SKM-1 treated with dmso at 0.1 percent for 144 hours (cell line): Measurements from ENCODE around the gene ARHGEF12.

Source experiments
- DNase-seq: peaks from one replicate; lab custom pipeline; 2025; ENCODE audit not compliant: unreplicated experiment; lab: John Stamatoyannopoulos, UW

Gene ARHGEF12

GRCh38 chr11:120316880-120317688 is 19.1 kb upstream of the ARHGEF12 start:
- DNase-seq: no peak

DNA sequence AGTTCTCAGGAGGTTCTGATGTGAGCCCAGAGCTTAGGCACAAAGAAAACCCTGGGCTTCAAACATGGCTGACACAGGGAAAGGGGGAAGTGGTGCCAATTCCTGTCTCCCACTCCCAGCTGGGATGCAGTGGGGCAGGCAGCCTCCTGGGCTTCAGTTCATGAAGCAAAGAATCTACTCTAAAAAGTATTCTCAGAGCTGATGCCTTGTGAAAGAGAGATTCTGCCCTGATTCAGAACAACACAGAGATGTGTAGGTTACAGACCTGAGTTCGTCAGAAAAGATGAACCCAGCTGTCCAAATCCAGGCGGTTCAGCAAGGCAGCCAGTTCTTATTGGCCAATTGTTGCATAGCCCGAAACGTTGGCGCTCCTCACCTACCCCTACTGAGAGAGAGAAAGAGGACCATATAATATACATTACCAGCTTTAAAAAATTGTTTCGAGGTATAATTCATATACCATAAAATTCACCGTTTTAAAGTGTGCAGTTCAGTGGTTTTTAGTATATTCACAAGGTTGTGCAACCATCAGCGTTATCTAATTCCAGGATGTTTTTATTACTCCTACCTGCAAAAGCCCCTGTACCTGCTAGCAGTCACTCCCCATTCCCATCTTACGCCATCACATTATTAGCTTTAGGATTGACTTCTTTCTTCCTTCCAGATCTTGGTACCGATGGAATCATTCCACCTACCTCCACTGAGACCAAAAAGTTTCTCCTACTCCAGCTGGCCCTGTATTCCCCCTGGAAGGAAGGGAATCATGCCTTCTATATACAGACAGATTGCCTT is 18.3 kb upstream of the ARHGEF12 start:
- no peak for DNase-seq

DNA sequence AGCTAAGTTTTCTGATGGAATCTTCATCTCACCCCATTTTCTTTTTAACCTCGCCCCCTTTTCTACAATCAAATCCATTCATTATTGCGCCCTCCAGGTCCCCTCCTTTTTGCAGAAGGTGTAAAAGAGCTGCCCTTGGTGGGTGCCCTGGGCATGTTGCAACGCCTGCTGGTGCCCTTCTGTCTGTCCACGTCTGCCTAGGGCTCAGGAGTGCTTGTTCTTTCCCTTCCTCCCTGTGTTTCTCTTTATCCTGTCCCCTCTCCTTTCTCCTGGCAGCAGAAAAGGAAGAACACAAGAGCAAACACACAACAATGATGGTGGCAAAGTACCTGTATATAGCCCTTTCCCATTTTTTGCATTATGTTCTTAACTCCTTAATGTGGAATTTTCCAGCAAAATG is 17.3 kb upstream of the ARHGEF12 start:
- no peak for DNase-seq

GRCh38 chr11:120324932-120325810 is 11.0 kb upstream of the ARHGEF12 start, which contains the start of gene TLCD5:
TLCD5 (plus strand) TSS chr11:120325299; CDS start chr11:120327442, 2,143 bp downstream.
- no peak for DNase-seq

DNA sequence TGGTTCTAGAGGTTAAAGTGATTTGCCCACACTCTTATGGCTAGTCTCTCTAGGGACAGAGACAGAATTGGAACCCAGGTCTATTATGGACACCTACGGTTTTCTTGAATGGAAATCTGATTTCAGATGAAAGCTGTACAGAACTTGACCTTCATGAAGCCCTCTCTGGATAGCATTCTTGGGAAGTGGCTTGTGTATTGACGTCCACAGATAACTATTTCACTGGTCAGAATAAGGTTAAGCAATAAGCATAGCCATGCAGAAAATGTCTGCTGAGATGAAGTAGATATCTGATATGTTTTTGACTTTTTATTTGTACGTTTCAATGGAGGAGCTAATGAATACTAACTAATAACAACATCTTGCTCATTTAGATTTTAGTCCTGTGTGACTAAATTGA is 10.0 kb upstream of the ARHGEF12 start:
- DNase-seq: no peak

DNA sequence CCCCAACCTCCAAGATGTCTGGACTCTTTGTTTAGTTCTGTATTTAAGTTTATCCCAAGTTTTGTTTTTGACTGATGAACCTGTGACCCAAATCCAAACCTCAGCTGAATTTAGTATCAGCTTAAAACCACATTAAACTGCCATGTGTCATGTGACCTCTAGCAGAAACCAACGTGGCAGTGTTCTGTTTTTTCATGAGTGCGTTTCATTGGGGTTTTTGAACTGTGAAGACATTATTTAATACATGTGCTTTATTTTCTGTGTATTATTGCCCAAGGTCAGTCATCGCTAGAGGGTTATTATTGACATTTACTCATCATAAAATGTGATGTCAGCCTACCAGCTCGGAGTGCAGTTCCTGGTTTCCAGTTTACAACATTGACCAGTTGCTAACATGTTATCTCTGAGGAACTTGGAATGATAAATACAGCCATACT is 9.3 kb upstream of the ARHGEF12 start:
- DNase-seq: no peak

DNA sequence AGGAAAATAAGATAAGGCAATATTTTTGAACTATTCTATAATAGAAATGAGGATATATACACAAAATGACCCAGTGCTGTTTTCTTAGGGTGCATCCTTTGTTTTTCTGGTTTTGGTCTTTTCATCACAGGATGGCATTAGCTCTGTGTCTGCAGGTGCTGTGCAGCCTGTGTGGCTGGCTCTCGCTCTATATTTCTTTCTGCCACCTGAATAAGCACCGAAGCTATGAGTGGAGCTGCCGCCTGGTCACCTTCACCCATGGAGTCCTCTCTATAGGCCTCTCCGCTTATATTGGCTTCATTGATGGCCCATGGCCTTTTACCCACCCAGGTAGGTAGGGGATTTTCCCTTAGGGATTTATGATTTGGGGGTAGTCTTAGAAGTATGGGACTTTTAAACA is 8.9 kb upstream of the ARHGEF12 start:
- DNase-seq: no peak

DNA sequence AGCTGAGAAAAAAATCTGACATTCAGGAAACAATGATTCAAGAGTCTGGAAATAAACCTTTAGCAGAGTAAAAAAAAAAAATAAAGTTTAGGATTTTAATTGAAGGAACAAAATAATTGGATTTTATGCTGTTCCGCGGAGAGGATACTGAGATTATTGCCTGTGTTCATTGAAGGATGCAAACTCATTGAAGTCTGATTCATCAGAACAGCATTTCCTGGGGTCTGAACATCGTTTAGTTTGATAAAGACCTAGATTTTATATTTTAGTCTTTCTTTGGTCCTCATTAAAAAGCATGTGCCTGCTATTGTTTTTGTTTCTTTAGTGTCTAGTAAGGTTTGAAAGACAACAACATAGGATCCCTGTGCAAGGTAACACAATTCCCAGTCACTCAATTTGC is 6.7 kb upstream of the ARHGEF12 start:
- no peak for DNase-seq

DNA sequence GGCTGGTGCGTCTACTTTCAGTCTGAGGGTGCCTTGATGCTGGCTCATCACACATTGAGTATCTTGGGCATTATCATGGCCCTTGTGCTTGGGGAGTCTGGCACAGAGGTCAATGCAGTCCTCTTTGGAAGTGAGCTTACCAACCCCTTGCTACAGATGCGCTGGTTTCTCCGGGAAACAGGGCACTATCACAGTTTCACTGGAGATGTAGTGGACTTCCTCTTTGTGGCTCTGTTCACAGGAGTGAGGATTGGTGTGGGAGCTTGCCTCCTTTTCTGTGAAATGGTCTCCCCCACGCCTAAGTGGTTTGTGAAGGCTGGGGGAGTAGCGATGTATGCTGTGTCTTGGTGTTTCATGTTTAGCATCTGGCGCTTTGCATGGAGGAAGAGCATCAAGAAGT is 6.2 kb upstream of the ARHGEF12 start:
- no peak for DNase-seq

GRCh38 chr11:120331301-120331996 is 4.8 kb upstream of the ARHGEF12 start:
- no peak for DNase-seq

- DNase-seq: no peak
Measured at GRCh38 chr11:120332822-120333716, 3.1 kb upstream of the ARHGEF12 start.

DNA sequence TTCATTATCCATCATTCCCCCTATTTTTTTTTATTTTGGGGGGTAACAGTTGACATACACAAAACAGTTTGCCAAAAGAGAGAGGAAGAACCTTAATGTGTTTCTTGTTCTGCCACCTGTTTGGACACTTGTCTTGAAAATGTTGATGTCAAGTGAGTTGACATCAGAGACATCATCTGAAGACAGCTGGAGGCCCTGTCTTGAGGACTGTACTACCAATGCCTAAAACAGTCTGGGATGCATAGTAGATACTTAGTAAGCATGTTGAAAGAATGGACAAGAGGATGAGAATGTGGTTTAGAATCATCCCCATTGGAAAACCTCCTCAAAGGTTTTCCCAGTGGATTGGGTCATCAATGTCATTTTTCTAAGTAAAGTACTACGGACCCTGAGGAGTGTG is 2.4 kb upstream of the ARHGEF12 start:
- no peak for DNase-seq

GRCh38 chr11:120334332-120334731 is 1.9 kb upstream of the ARHGEF12 start:
- DNase-seq: no peak

- peak; percentile 76 for DNase-seq
Measured at GRCh38 chr11:120334894-120335462, 1.2 kb upstream of the ARHGEF12 start.

DNA sequence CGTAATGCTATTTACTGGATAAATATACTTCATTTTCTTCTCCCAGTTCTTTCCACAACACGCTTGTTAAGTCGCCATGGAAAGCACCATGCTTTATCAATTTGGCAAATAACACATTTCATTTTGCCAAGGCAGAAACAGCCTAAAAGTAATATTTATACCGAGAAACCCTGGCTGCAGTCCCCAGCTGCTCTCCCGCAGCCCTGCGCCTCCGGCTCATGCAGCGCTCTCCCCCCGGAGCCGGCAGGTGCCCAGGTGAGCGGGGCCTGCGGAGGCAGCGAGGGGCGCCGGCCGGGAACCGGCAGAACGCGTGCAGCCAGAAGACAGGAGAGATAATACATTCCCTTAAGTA is 681 bp upstream of the ARHGEF12 start:
- no peak for DNase-seq

GRCh38 chr11:120336641-120337354 is 585 bp downstream of the ARHGEF12 start:
- no peak for DNase-seq

DNA sequence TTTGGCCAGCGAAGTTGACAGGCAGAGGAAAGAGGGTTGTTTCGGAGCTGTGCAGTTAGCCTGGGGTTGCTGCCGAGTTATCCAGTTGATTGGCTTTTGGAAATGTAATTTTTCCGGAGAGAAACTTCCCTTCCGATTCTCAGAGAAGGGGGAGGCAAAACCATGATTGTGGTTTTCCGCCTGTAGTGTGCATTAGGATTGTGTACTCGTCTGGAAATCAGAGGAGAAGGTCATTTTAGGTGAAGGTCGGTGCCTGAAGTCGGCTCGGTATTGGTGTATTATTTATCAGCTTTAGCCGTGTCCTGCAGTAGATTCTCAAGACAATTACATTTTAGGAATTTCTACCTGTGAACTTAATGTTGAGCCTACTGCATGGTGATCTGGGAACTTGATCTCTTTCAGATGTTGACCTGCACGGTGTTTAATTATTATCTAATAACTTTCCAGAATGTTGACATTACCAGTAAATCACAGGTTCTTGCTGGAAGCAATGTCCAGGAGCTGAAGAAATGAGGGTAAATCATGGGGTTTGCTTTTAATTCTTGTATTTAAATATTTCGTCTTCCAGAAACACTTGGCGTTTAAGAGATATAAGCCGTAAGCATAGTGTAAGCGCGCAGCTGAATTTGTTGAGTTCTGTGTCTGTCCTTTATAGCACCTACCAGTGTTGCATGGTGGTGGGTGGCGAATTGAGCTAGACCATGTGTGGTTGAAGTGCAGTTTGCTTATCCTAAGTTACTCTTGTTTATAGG is 1.3 kb downstream of the ARHGEF12 start:
- no peak for DNase-seq
